Right atrium auricular region (tissue), 2 donors: Measurements from ENCODE around the gene CEP104. TPM values are rescaled to one million over a fixed set of nuclear protein-coding genes. Genes with fewer than 3 reads are reported as not detected.

Source experiments
- DNase-seq: peaks from one replicate; pipeline ENCODE4 v3.0.0-alpha.2; 2019; ENCODE audit warnings: low spot score
- H3K27ac ChIP-seq, 2 donors: fragments of 200-600 bp; sonication (generic); 1 replicate in 1 of 2; 2 replicates in 1 of 2; pipeline ENCODE4 v1.5.1; 2016 to 2019
- H3K27me3 ChIP-seq, 2 donors: fragments of 200-600 bp; sonication (generic); one replicate each; pipeline versions ENCODE4 v1.5.1 to v1.6.0; 2017 to 2019
- H3K36me3 ChIP-seq: fragments of 200-600 bp; sonication (generic); one replicate; pipeline ENCODE4 v1.5.1; 2016
- H3K4me1 ChIP-seq, 2 donors: fragments of 200-600 bp; sonication (generic); one replicate each; pipeline versions ENCODE4 v1.5.1 to v1.6.0; 2017 to 2019
- H3K4me3 ChIP-seq, 2 donors: fragments of 200-600 bp; sonication (generic); 1 replicate in 1 of 2; 2 replicates in 1 of 2; pipeline ENCODE4 v1.5.1; 2017 to 2019; ENCODE audit warnings: mild to moderate bottlenecking in 1 of 2, moderate library complexity in 1 of 2
- H3K9me3 ChIP-seq, 2 donors: fragments of 200-600 bp; sonication (generic); one replicate each; pipeline ENCODE4 v1.5.1; 2019
- total RNA-seq, 2 donors: library from RNA; depleted of rRNA; stranded (reverse); fragments of >200 nt; gene quantifications; one replicate each; pipeline ENCODE4 v1.1.0, GENCODE V29; 2016
- TF ChIP-seq, protein P1 (sequence below), 2 donors: fragments of 200-600 bp; sonication (generic); IDR thresholded peaks; one replicate each; pipeline ENCODE4 v1.5.1; 2019; ENCODE audit warnings: antibody characterized with exemption in 2 of 2

CEP104 gene
- total RNA-seq, 2 donors from 2014 or later, result 21.7 to 25.9 TPM

DNA sequence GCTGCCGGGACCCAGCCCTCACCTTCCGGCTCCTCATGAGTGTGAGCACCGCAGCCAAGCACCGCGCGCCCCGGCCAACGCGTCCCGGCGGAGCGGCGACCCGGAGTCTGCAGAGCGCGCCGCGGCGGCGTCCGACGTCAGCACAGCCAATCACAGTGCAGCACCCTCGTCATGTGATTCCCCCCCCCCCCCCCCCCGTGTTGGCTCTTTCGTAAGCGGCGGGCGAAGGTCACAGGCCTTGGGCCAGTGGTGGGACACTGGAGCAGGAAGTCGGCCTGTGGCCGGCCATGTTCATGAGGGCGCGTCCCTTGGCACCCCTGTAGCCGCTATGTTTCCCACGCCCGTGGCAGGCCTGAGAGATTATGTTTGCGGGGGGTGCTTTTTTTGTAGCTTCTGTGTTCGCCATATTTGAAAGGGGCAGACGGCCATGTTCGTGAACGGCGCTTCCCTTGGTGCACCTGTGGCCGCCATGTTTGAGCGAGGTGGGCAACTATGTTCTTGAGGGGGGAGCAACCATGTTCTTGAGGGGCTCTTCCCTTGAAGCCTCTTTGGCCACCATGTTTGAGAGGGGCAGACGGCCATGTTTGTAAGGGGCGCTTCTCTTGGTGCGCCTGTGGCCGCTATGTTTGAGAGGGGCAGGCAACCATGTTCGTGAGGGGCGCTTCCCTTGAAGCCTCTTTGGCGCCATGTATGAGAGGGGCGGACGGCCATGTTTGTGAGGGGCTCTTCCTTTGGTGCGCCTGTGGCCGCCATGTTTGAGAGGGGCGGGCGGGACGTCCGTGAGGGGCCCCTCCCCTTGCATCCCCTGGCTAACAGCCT, 43.3 kb upstream of the CEP104 start, which contains the start of gene C1orf174:
TSS of gene C1orf174 (minus strand) at position 123 of the 819 bp plus-strand sequence. CDS start at position 37, 86 bp downstream.
- no peaks in the 10 kb centered on the region for H3K27me3 ChIP-seq
- H3K4me3 ChIP-seq, result peak within 1 kb of the TSS; percentile 86 to 95
- H3K9me3 ChIP-seq, result peaks cover 0 to 9% of the 10 kb centered on the region in 2 donors
- H3K27ac ChIP-seq, result peak within 1 kb of the TSS; percentile 98 to 99
- peaks cover 3% of the 10 kb centered on the region for H3K36me3 ChIP-seq
- H3K4me1 ChIP-seq, result peaks cover 0 to 8% of the 10 kb centered on the region in 2 donors
- TF ChIP-seq, protein P1, sequence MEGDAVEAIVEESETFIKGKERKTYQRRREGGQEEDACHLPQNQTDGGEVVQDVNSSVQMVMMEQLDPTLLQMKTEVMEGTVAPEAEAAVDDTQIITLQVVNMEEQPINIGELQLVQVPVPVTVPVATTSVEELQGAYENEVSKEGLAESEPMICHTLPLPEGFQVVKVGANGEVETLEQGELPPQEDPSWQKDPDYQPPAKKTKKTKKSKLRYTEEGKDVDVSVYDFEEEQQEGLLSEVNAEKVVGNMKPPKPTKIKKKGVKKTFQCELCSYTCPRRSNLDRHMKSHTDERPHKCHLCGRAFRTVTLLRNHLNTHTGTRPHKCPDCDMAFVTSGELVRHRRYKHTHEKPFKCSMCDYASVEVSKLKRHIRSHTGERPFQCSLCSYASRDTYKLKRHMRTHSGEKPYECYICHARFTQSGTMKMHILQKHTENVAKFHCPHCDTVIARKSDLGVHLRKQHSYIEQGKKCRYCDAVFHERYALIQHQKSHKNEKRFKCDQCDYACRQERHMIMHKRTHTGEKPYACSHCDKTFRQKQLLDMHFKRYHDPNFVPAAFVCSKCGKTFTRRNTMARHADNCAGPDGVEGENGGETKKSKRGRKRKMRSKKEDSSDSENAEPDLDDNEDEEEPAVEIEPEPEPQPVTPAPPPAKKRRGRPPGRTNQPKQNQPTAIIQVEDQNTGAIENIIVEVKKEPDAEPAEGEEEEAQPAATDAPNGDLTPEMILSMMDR (IDR thresholded peaks at IDR 0.05), result no peak
- DNase-seq, result peak; percentile 96

DNA sequence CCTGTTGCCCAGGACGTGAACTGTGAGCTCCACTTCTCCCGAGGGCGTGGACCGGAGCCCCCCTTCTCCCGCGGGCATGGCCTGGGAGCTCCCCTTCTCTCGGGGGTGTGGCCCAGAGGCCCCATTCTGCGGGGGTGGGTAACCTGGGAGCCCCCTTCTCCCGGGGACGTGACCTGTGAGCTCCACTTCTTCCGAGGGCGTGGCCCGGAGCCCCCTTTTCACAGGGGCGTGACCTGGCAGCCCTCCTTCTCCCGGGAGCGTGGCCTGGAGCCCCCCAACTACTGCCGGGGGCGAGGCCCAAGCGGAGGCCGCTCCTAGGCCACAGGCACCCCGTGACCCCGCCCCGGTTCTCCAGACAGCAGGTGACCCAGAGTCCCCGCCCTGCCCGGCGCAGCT, 42.7 kb upstream of the CEP104 start:
- Histone ChIP-seq H3K4me1 (peaks cover 0 to 8% of the 10 kb centered on the region in 2 donors), H3K36me3 (peaks cover 7% of the 10 kb centered on the region), H3K27me3 (no peaks in the 10 kb centered on the region), H3K27ac (peak overlapping the region; percentile 98 to 99), H3K9me3 (peaks cover 0 to 9% of the 10 kb centered on the region in 2 donors), H3K4me3 (peak overlapping the region; percentile 86 to 95)
- TF ChIP-seq, protein P1 (IDR thresholded peaks at IDR 0.05), result no peak
- DNase-seq, result no peak

DNA sequence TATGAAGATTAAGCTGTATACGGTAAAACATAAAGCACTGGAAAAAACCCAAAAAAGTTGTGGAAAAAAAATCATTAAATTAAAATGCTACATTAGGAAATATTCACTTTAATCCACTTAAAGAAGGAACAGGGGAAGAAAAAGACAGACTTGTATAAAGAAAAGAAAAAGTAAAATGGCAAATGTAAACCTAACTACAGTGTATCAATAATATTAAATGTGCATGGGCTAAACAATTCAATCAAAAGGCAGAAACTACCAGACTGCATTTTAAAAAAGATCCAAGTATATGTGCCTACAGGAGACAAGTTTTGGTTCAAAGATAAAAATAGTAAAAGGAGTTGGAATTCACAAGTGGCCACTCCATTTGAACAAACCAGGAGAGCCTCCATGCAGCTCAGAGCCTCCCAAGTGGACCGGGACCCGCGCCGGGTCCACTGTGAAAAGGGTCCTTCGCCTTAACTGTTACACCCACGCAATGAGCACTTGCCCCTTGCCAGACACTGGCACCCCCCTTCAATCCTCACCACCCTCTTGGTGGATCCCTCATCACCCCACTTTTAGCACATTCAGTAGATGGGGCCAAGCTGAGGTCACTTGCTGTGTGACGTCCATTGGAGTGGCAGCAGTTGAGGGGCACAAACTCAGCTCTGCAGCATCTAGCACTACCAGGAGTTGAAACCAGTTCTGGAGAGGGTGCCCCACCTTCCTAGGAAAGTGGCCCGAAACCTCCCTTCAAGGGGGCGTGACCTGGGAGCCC, 42.2 kb upstream of the CEP104 start:
- Histone ChIP-seq H3K27me3 (no peaks in the 10 kb centered on the region), H3K27ac (peak overlapping the region; percentile 98 to 99), H3K9me3 (peaks cover 0 to 9% of the 10 kb centered on the region in 2 donors), H3K36me3 (peaks cover 7% of the 10 kb centered on the region), H3K4me1 (peaks cover 0 to 8% of the 10 kb centered on the region in 2 donors), H3K4me3 (peak overlapping the region; percentile 86 to 95)
- TF ChIP-seq, protein P1 (IDR thresholded peaks at IDR 0.05), result no peak
- no peak for DNase-seq

DNA sequence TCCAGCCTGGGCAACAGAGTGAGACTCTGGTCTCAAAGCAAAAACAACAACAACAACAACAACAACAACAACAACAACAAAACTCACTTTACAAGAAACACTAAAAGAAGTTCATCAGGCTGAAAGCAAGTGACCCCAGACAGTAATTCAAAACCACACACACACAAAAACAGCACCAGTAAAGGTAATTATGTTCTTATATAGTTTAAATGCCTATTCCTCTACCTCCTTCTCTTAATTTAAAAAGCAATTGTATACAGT, 41.4 kb upstream of the CEP104 start:
- peaks cover 7% of the 10 kb centered on the region for H3K36me3 ChIP-seq
- H3K9me3 ChIP-seq, result peaks cover 0 to 9% of the 10 kb centered on the region in 2 donors
- TF ChIP-seq, protein P1 (IDR thresholded peaks at IDR 0.05), result no peak
- DNase-seq, result no peak
- H3K4me3 ChIP-seq, result no peak overlapping the region
- peaks cover 0 to 8% of the 10 kb centered on the region in 2 donors for H3K4me1 ChIP-seq
- no peak overlapping the region for H3K27ac ChIP-seq
- H3K27me3 ChIP-seq, result no peaks in the 10 kb centered on the region

DNA sequence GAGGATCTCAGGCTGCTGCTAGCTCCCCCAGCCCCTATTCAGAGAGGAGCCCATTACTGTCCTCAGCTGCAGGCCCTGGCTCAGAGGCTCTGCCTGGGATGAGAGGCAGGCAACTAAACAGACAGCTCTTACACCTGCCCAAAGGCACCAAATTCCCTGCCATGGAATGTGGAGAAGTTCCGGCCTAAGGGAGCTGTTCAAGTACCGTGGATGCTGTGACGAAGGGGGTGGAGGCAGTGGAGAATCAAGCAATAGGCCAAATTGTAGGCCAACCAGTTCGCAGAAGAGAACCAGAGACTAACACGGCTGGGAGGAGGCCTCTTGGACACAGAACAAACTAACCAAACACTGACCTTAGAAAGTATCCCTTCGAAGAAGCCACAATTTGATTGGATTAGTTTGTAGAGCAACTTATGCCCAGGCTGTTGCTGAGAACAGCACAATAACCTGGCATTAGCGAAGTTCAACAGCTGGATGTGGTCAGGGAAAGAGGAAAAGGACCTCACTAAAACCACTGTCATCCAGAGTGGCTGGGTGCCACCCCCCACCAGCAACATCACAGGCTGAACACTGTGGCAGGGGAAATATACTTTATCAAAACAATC, 39.5 kb upstream of the CEP104 start:
- peaks cover 0 to 13% of the 10 kb centered on the region in 2 donors for H3K4me1 ChIP-seq
- no peak for DNase-seq
- H3K27me3 ChIP-seq, result no peaks in the 10 kb centered on the region

More for the DNA sequence above, 39.5 kb upstream of the CEP104 start:
- Histone ChIP-seq H3K9me3 (peaks cover 0 to 9% of the 10 kb centered on the region in 2 donors), H3K36me3 (peaks cover 9% of the 10 kb centered on the region), H3K27ac (no peak overlapping the region), H3K4me3 (no peak overlapping the region)
- TF ChIP-seq, protein P1 (IDR thresholded peaks at IDR 0.05), result no peak
